Prostate gland (tissue), 2 donors: ENCODE data around the gene GNAQ. TPM values are rescaled to one million over a fixed set of nuclear protein-coding genes. Genes with fewer than 3 reads are reported as not detected.

ENCODE experiments used
- DNase-seq: peaks from one replicate; pipeline ENCODE4 v3.0.0-alpha.2; 2019; ENCODE audit warnings: low spot score
- H3K27ac ChIP-seq, 2 donors: fragments of 200-600 bp; sonication (generic); 2 replicates each; pipeline ENCODE4 v1.5.1; 2017 to 2019
- H3K27me3 ChIP-seq: fragments of 200-600 bp; sonication (generic); replicated peaks from 2 replicates; pipeline ENCODE4 v1.5.1; 2019; ENCODE audit not compliant: insufficient read depth
- H3K36me3 ChIP-seq, 2 donors: fragments of 200-600 bp; sonication (generic); 1 replicate in 1 of 2; 2 replicates in 1 of 2; pipeline versions ENCODE4 v1.5.1 to v1.8.1; 2017 to 2019
- H3K4me1 ChIP-seq: fragments of 200-600 bp; sonication (generic); replicated peaks from 2 replicates; pipeline ENCODE4 v1.5.1; 2019
- H3K4me3 ChIP-seq, 2 donors: fragments of 200-600 bp; sonication (generic); 2 replicates each; pipeline ENCODE4 v1.5.1; 2017 to 2019
- H3K9me3 ChIP-seq: fragments of 200-600 bp; sonication (generic); 2 replicates; pipeline ENCODE4 v1.5.1; 2017
- CTCF ChIP-seq, 4 experiments: fragments of 200-600 bp in 2 of 4; fragments of 450-650 bp in 2 of 4; sonication (generic) in 2 of 4; IDR thresholded peaks; 1 replicate in 3 of 4; 2 replicates in 1 of 4; pipeline ENCODE4 v1.5.1; 2016 to 2019; ENCODE audit warnings: antibody characterized with exemption in 4 of 4, mild to moderate bottlenecking in 2 of 4, moderate library complexity in 2 of 4
- POLR2A ChIP-seq: fragments of 450-650 bp; IDR thresholded peaks from one replicate; pipeline ENCODE4 v1.6.1; 2016; ENCODE audit warnings: antibody characterized with exemption, mild to moderate bottlenecking
- POLR2AphosphoS5 ChIP-seq: sonication (generic); formaldehyde crosslinking; IDR thresholded peaks from one replicate; pipeline ENCODE4 v1.6.1; 2017; ENCODE audit warnings: antibody characterized with exemption
- WGBS: methylation state at CpG from one replicate; pipeline ENCODE4 v1.1.5; 2018; 5-methylcytosine and 5-hydroxymethylcytosine counted together
- intact Hi-C: fragments of 100-400 bp; cut with DNase I; formaldehyde crosslinking; loops from one replicate; pipeline ENCODE4 v1.14.2; 2022
- total RNA-seq, 2 donors: library from RNA; depleted of rRNA; stranded (reverse); fragments of >200 nt; gene quantifications; one replicate each; pipeline ENCODE4 v1.1.0, GENCODE V29; 2016

GNAQ gene
- total RNA-seq, 2 donors from 2014 or later: 35.0 to 43.7 TPM

GRCh38 chr9:78030296-78030552 lies 1.4 kb downstream of the GNAQ start:
- TF ChIP-seq CTCF (IDR thresholded peaks at IDR 0.05): no peak
- no peak for TF ChIP-seq POLR2A
- no peak for TF ChIP-seq POLR2AphosphoS5
- 6% methylated on average over 8 of the region's 8 CpGs for WGBS
- H3K4me3 ChIP-seq: peak overlapping the region; percentile 69 to 74
- intact Hi-C loops: loop anchor here (5.0 kb wide), 7 partner anchors 53 to 853 kb away; partner anchors contain the start of gene VPS13A
- peak overlapping the region; percentile 89 to 93 for H3K27ac ChIP-seq
- H3K36me3 ChIP-seq: no peaks in the 10 kb centered on the region
- DNase-seq: peak; percentile 19
- H3K27me3 ChIP-seq: no peaks in the 10 kb centered on the region
- H3K4me1 ChIP-seq: no peaks in the 10 kb centered on the region
- H3K9me3 ChIP-seq: no peaks in the 10 kb centered on the region

- no peaks in the 10 kb centered on the region for H3K9me3 ChIP-seq
- H3K4me3 ChIP-seq: peak overlapping the region; percentile 69 to 74
- H3K4me1 ChIP-seq: no peaks in the 10 kb centered on the region
- no peaks in the 10 kb centered on the region for H3K27me3 ChIP-seq
- peak overlapping the region; percentile 89 to 93 for H3K27ac ChIP-seq
- intact Hi-C loops: loop anchor here (5.0 to 10.0 kb wide), 8 partner anchors 52 to 852 kb away; partner anchors contain the start of genes GNA14 and VPS13A
- no peak for TF ChIP-seq POLR2A
- TF ChIP-seq POLR2AphosphoS5: no peak
- TF ChIP-seq CTCF (IDR thresholded peaks at IDR 0.05): no peak
- no peaks in the 10 kb centered on the region for H3K36me3 ChIP-seq
- no peak for DNase-seq
- WGBS: under 1% methylated on average over 7 of the region's 7 CpGs
These were observed 1.9 kb downstream of the GNAQ start for GRCh38 chr9:78029551-78030295.

- WGBS: 63% methylated on average over 1 of the region's 1 CpG
- DNase-seq: no peak
- Histone ChIP-seq H3K27ac (peak overlapping the region in 1 of 2 donors; percentile 93), H3K9me3 (no peaks in the 10 kb centered on the region), H3K36me3 (no peaks in the 10 kb centered on the region), H3K4me1 (no peaks in the 10 kb centered on the region), H3K4me3 (peak overlapping the region in 1 of 2 donors; percentile 74), H3K27me3 (no peaks in the 10 kb centered on the region)
- TF ChIP-seq POLR2AphosphoS5 (no peak), POLR2A (no peak), CTCF (IDR thresholded peaks at IDR 0.05) (no peak)
- intact Hi-C loops: loop anchor here (10.0 kb wide), 1 partner anchor 384 kb away; the partner anchor contains the start of gene GNA14
These were observed 2.7 kb downstream of the GNAQ start for GRCh38 chr9:78028926-78029325.

- no peak overlapping the region for H3K4me3 ChIP-seq
- H3K9me3 ChIP-seq: no peaks in the 10 kb centered on the region
- H3K4me1 ChIP-seq: no peaks in the 10 kb centered on the region
- intact Hi-C loops: loop anchor here (10.0 kb wide), 1 partner anchor 382 kb away; the partner anchor contains the start of gene GNA14
- DNase-seq: no peak
- no peak overlapping the region for H3K27ac ChIP-seq
- TF ChIP-seq POLR2AphosphoS5: no peak
- H3K36me3 ChIP-seq: no peaks in the 10 kb centered on the region
- no peaks in the 10 kb centered on the region for H3K27me3 ChIP-seq
These were observed 4.7 kb downstream of the GNAQ start for GRCh38 chr9:78026947-78027346.

- H3K9me3 ChIP-seq: no peaks in the 10 kb centered on the region
- intact Hi-C loops: loop anchor here (10.0 kb wide), 1 partner anchor 382 kb away; the partner anchor contains the start of gene GNA14
- no peaks in the 10 kb centered on the region for H3K4me1 ChIP-seq
- H3K36me3 ChIP-seq: no peaks in the 10 kb centered on the region
- H3K27me3 ChIP-seq: no peaks in the 10 kb centered on the region
- no peak overlapping the region for H3K4me3 ChIP-seq
- H3K27ac ChIP-seq: peak overlapping the region; percentile 6 to 28
- no peak for DNase-seq
- TF ChIP-seq POLR2A (no peak), POLR2AphosphoS5 (no peak), CTCF (IDR thresholded peaks at IDR 0.05) (no peak)
- 79% methylated on average over 1 of the region's 1 CpG for WGBS
These were observed 5.2 kb downstream of the GNAQ start for GRCh38 chr9:78026416-78026815.
